ENCODE measurements around the gene CLDND2.

- TF ChIP-seq CTCF (IDR thresholded peaks at IDR 0.05; ENCODE audit: poor library complexity) (no peak), EZH2 (IDR thresholded peaks at IDR 0.05; ENCODE audit: borderline replicate concordance) (no peak), EZH2phosphoT487 (IDR thresholded peaks at IDR 0.05; ENCODE audit: low read depth, severe bottlenecking, unreplicated experiment) (no peak)
Observed at GRCh38 chr19:51391073-51391611, 22.3 kb upstream of the CLDND2 start.

Data from hepatocyte (in vitro differentiated cells).